Glutamatergic neuron (in vitro differentiated cells): ENCODE measurements around the gene HS6ST2. TPM values are rescaled to one million over a fixed set of nuclear protein-coding genes. Genes with fewer than 3 reads are reported as not detected.

Experiments used
- DNase-seq: peaks from one replicate; pipeline ENCODE4 v3.0.0; 2022
- H3K27ac Mint-ChIP-seq: one replicate; pipeline ENCODE4 v1.8.0; 2020; ENCODE audit warnings: mild to moderate bottlenecking, mixed read lengths, inconsistent platforms; ENCODE audit not compliant: unreplicated experiment
- H3K27me3 Mint-ChIP-seq: one replicate; pipeline ENCODE4 v1.8.0; 2020; ENCODE audit warnings: mild to moderate bottlenecking, moderate library complexity, mixed read lengths, inconsistent platforms; ENCODE audit not compliant: unreplicated experiment
- H3K36me3 Mint-ChIP-seq: one replicate; pipeline ENCODE4 v1.8.0; 2020; ENCODE audit warnings: mild to moderate bottlenecking, mixed read lengths, inconsistent platforms; ENCODE audit not compliant: unreplicated experiment
- H3K4me1 Mint-ChIP-seq: one replicate; pipeline ENCODE4 v1.8.0; 2020; ENCODE audit warnings: mild to moderate bottlenecking, low read depth, mixed read lengths, inconsistent platforms; ENCODE audit not compliant: unreplicated experiment
- H3K4me3 Mint-ChIP-seq: one replicate; pipeline ENCODE4 v1.8.0; 2020; ENCODE audit warnings: mild to moderate bottlenecking, mixed read lengths, inconsistent platforms; ENCODE audit not compliant: unreplicated experiment
- H3K9me3 Mint-ChIP-seq: one replicate; pipeline ENCODE4 v1.8.0; 2020; ENCODE audit warnings: mild to moderate bottlenecking, moderate library complexity, mixed read lengths, inconsistent platforms; ENCODE audit not compliant: unreplicated experiment
- total RNA-seq: library from RNA; stranded (reverse); fragmentation: NEBNext Ultra II Directional; extraction: Animal tissue kit (Norgen Biotek cat#: 25700); gene quantifications from one replicate; pipeline ENCODE4 v1.2.1, GENCODE V29; 2021; ENCODE audit not compliant: unreplicated experiment
- TF ChIP-seq, protein P1 (sequence below): fragments of 200-600 bp; sonication (generic); IDR thresholded peaks from one replicate; pipeline ENCODE4 v1.5.0; 2021; ENCODE audit not compliant: partially characterized antibody, unreplicated experiment

HS6ST2 gene
- total RNA-seq, 1 donor from 2014 or later = 2.9 TPM

DNA sequence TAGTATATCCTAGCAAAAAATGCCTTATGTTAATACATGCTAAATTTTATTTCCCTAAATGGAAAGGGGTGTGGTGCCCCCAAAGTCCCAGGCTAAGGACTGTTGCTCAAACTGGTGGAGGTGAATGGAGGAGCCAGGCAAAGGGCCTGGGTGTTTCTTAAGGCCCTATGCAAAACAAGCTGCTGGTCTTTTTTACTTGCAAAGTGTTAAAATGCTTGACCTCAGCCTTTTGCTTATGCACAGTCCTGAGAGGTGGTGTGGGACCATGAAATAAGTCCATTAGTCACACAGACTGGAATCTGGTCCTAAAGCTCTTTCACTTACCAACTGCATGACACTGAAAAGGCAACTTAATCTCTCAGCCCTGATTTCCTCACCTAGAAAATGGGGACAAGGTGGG is 246.1 kb downstream of the HS6ST2 start:
- H3K9me3 Mint-ChIP-seq = no peaks in the 10 kb centered on the region
- no peak for DNase-seq

DNA sequence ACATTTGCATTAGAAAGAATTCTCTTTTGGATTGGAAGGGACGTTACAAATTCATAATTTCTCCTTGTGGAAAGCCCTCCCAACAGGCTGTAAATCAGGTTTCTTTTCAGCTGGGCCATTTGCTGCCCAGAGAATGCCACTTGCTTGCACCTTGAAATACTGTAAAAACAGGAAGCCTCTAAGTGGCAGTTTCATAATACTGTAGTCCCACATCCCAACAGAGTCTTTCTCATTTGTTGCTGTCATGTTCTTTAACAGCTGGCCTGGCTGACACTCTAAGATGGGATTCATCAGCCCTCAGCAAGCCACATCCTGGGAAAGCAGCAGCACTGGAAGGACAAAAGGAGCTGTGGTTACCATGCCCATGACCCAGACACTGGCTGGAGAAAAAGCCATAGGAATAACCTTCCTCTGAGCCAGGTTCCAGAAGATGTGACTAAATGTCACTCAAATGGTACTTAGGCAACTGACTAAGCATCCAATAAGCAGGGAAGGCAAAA is 247.7 kb downstream of the HS6ST2 start:
- no peak overlapping the region for H3K27ac Mint-ChIP-seq
- no peaks in the 10 kb centered on the region for H3K27me3 Mint-ChIP-seq
- no peaks in the 10 kb centered on the region for H3K36me3 Mint-ChIP-seq
- TF ChIP-seq, protein P1, sequence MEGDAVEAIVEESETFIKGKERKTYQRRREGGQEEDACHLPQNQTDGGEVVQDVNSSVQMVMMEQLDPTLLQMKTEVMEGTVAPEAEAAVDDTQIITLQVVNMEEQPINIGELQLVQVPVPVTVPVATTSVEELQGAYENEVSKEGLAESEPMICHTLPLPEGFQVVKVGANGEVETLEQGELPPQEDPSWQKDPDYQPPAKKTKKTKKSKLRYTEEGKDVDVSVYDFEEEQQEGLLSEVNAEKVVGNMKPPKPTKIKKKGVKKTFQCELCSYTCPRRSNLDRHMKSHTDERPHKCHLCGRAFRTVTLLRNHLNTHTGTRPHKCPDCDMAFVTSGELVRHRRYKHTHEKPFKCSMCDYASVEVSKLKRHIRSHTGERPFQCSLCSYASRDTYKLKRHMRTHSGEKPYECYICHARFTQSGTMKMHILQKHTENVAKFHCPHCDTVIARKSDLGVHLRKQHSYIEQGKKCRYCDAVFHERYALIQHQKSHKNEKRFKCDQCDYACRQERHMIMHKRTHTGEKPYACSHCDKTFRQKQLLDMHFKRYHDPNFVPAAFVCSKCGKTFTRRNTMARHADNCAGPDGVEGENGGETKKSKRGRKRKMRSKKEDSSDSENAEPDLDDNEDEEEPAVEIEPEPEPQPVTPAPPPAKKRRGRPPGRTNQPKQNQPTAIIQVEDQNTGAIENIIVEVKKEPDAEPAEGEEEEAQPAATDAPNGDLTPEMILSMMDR = no peak
- no peak overlapping the region for H3K4me3 Mint-ChIP-seq
- no peak for DNase-seq
- H3K4me1 Mint-ChIP-seq = peaks cover 2% of the 10 kb centered on the region
- H3K9me3 Mint-ChIP-seq = no peaks in the 10 kb centered on the region

More for the DNA sequence above, 246.1 kb downstream of the HS6ST2 start:
- TF ChIP-seq, protein P1 = no peak
- Mint-ChIP-seq H3K4me1 (peaks cover 2% of the 10 kb centered on the region), H3K27me3 (no peaks in the 10 kb centered on the region), H3K27ac (no peak overlapping the region), H3K36me3 (no peaks in the 10 kb centered on the region), H3K4me3 (no peak overlapping the region)

DNA sequence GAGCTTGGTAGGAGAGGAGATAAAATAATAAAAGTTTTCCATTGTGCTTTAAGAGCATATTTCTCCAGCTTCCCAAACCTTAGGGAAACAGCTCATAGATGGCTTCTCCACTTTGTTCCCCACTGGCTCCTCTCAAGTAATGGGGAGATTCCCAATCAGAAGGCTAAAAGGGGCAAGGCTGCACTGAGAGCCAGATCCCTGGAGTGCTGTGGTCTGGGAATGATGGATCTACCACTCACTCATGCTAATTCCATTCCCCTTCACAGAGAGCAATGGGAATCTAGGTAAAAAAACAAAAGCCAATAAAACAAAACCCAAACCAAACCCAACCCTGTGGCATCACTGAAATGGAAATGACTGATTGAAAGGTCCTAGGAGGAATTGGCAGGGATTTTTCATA is 249.9 kb downstream of the HS6ST2 start:
- Mint-ChIP-seq H3K36me3 (no peaks in the 10 kb centered on the region), H3K27me3 (peaks cover 1% of the 10 kb centered on the region), H3K9me3 (no peaks in the 10 kb centered on the region), H3K4me1 (peaks cover 8% of the 10 kb centered on the region), H3K27ac (no peak overlapping the region), H3K4me3 (no peak overlapping the region)
- DNase-seq = no peak
- TF ChIP-seq, protein P1 = no peak

DNA sequence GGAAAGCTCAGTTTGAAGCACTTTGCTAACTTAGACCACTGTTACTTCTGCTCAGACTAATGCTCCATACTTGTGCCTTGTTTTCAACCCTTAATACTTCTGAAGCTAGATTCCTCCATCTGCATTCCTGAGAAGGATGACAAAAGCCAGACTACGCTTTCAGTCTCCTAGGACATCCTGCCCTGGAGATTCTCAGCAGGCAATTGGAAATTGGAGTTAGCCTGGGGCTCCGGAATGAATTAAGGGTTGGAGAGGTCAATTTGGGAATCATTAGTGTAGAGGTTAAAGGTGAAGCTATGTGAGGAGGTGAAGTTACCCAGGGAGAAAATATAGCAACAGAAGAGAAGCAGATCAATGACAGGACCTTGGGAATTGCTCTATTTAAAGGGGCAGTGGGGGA is 253.7 kb downstream of the HS6ST2 start:
- Mint-ChIP-seq H3K36me3 (no peaks in the 10 kb centered on the region), H3K27ac (no peak overlapping the region), H3K27me3 (peaks cover 1% of the 10 kb centered on the region), H3K4me3 (no peak overlapping the region), H3K9me3 (no peaks in the 10 kb centered on the region), H3K4me1 (peaks cover 8% of the 10 kb centered on the region)
- no peak for DNase-seq
- TF ChIP-seq, protein P1 = no peak

DNA sequence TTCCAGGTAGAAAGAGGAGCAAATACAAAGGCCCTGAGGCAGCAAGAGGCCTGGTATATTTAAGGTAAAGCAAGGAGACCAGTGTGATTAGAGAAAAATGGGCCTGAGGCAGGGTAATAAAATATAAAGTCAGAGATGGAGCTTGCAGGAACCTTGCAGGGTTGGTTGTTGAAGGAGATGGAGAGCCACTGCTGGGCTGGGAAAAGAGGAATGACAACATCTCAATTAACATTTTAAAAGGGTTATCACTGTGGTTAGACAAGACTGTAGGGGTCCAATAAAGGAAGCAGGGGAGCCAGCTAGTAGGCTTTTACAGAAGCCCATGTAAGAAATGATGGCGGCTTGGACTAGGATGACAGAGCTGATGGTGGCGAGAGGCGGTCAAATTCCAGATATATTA is 264.0 kb downstream of the HS6ST2 start:
- Mint-ChIP-seq H3K36me3 (no peaks in the 10 kb centered on the region), H3K27me3 (no peaks in the 10 kb centered on the region), H3K9me3 (no peaks in the 10 kb centered on the region), H3K4me1 (no peaks in the 10 kb centered on the region), H3K4me3 (no peak overlapping the region), H3K27ac (no peak overlapping the region)
- TF ChIP-seq, protein P1 = no peak
- no peak for DNase-seq
